Activated B cell treated with CpG ODN at 0.5 μM for 24 hours (primary cell): ENCODE data around the gene ENO3. TPM values are rescaled to one million over a fixed set of nuclear protein-coding genes. Genes with fewer than 3 reads are reported as not detected.

ENCODE experiments used
- ATAC-seq: fragments of 200-7000 bp; cut with Tn5 transposase; one replicate; pipeline ENCODE4 v1.10.0; 2021; ENCODE audit warnings: low read depth, mild to moderate bottlenecking, moderate library complexity
- CTCF ChIA-PET: fragments of 350-600 bp; sonication (Branson Sonifier 250); formaldehyde crosslinking; loops from one replicate; lab custom pipeline; 2021; ENCODE audit warnings: antibody characterized with exemption; lab: Charles Lee
- POLR2A ChIA-PET: fragments of 350-600 bp; sonication (Branson Sonifier 250); formaldehyde crosslinking; loops from one replicate; lab custom pipeline; 2021; ENCODE audit warnings: antibody characterized with exemption; lab: Charles Lee
- DNase-seq: peaks from one replicate; pipeline ENCODE4 v3.0.0; 2022
- H3K27ac Mint-ChIP-seq: one replicate; pipeline ENCODE4 v1.8.0; 2020; ENCODE audit warnings: mixed read lengths
- H3K27me3 Mint-ChIP-seq: one replicate; pipeline ENCODE4 v1.8.0; 2021; ENCODE audit warnings: mixed read lengths
- H3K36me3 Mint-ChIP-seq: one replicate; pipeline ENCODE4 v1.8.0; 2021; ENCODE audit warnings: low read depth, mixed read lengths
- H3K4me1 Mint-ChIP-seq: one replicate; pipeline ENCODE4 v1.8.0; 2021; ENCODE audit warnings: mixed read lengths
- H3K4me3 Mint-ChIP-seq: one replicate; pipeline ENCODE4 v1.8.0; 2020; ENCODE audit warnings: mild to moderate bottlenecking, mixed read lengths
- H3K9me3 Mint-ChIP-seq: one replicate; pipeline ENCODE4 v1.8.0; 2020; ENCODE audit warnings: mixed read lengths
- intact Hi-C: fragments of 100-400 bp; cut with micrococcal nuclease; formaldehyde crosslinking; loops from one replicate; pipeline ENCODE4 v1.15.1; 2024
- total RNA-seq: library from RNA; stranded (reverse); gene quantifications from 2 replicates; pipeline ENCODE4 v1.2.3, GENCODE V29; 2022
- TF ChIP-seq, protein P1 (sequence below): fragments of 200-600 bp; IDR thresholded peaks from one replicate; pipeline ENCODE4 v1.8.0; 2022; ENCODE audit warnings: antibody characterized with exemption, mild to moderate bottlenecking

ENO3 gene
- total RNA-seq, 1 donor from 2014 or later, result 29.5 TPM

DNA sequence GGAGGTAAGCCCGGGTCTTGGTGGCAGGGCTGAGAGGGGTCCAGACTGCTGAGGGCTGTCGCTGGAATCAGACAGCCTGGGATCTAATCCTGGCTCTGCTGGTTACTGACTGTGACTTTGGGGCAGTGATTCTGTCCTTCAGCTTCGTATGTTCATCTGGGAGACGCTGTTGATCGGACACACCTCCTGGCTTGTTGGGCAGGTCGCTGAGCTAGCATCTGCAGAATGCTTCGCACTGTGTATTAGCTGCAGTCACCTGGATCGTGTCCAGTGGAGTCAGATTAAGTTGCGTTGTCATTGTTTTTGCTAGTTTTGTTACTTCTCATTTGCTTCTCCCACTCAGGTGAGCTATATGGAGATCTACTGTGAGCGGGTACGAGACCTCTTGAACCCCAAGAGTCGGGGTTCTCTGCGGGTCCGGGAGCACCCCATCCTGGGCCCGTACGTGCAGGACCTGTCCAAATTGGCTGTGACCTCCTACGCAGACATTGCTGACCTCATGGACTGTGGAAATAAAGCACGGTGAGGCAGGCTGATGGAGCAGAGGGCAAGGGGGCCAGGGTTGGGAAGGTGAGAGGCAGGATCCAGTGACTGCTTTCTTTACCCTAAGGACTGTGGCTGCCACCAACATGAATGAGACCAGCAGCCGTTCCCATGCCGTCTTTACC, 51.3 kb downstream of the ENO3 start:
- POLR2A ChIA-PET, result interaction anchor here (0.6 to 1.1 kb wide), 2 partner anchors 38 to 55 kb away, joined by 3 read pairs; no protein-coding TSS in a partner anchor
- no peak for DNase-seq
- TF ChIP-seq, protein P1, sequence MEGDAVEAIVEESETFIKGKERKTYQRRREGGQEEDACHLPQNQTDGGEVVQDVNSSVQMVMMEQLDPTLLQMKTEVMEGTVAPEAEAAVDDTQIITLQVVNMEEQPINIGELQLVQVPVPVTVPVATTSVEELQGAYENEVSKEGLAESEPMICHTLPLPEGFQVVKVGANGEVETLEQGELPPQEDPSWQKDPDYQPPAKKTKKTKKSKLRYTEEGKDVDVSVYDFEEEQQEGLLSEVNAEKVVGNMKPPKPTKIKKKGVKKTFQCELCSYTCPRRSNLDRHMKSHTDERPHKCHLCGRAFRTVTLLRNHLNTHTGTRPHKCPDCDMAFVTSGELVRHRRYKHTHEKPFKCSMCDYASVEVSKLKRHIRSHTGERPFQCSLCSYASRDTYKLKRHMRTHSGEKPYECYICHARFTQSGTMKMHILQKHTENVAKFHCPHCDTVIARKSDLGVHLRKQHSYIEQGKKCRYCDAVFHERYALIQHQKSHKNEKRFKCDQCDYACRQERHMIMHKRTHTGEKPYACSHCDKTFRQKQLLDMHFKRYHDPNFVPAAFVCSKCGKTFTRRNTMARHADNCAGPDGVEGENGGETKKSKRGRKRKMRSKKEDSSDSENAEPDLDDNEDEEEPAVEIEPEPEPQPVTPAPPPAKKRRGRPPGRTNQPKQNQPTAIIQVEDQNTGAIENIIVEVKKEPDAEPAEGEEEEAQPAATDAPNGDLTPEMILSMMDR, result no peak
- H3K36me3 Mint-ChIP-seq, result peaks cover 66% of the 10 kb centered on the region
- CTCF ChIA-PET, result no interaction called here
- no peak overlapping the region for H3K27ac Mint-ChIP-seq
- ATAC-seq, result no peak
- no peaks in the 10 kb centered on the region for H3K27me3 Mint-ChIP-seq
- peaks cover 17% of the 10 kb centered on the region for H3K4me1 Mint-ChIP-seq
- no peaks in the 10 kb centered on the region for H3K9me3 Mint-ChIP-seq
- intact Hi-C loops, result no loop called here
- no peak overlapping the region for H3K4me3 Mint-ChIP-seq

DNA sequence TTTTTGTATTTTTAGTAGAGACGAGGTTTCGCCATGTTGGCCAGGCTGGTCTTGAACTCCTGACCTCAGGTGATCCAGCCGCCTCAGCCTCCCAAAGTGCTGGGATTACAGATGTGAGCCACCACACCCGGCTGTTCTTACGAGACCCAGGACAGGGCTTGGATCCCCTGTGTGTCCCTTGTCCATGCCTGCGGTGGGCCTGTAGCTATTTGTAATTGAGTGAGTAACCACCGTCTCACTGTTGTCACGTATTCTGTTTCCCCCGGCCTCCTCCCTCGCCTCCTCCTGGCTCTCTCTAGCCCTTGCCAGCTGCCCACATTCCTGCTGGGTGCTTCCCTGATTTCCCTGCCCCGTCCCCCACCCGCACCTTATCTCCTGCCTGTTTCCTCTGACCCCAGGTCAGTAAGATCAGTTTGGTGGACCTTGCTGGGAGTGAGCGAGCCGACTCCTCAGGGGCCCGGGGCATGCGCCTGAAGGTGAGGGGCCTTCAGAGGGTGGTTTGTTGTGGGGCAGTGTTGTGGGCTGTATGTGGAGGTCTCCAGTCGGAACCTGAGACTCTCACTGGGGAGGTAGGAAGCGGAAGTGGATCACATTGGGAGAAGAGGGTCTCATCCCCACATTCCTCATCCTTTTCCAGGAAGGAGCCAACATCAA, 52.4 kb downstream of the ENO3 start:
- TF ChIP-seq, protein P1, result no peak
- intact Hi-C loops, result no loop called here
- DNase-seq (no peak), ATAC-seq (no peak)
- ChIA-PET CTCF (no interaction called here), POLR2A (no interaction called here)
- Mint-ChIP-seq H3K4me1 (peaks cover 16% of the 10 kb centered on the region), H3K36me3 (peaks cover 77% of the 10 kb centered on the region), H3K27me3 (no peaks in the 10 kb centered on the region), H3K4me3 (no peak overlapping the region), H3K27ac (no peak overlapping the region), H3K9me3 (no peaks in the 10 kb centered on the region)

Other genes with a start within 250 kb of the ENO3 start
- gene PELP1, start 247.0 kb upstream of the ENO3 start, total RNA-seq, result 71.7 and 79.4 TPM in 2 replicates
- gene ARRB2, start 240.5 kb upstream of the ENO3 start, total RNA-seq, result 45.1 and 52.0 TPM in 2 replicates
- gene MED11, start 219.7 kb upstream of the ENO3 start, total RNA-seq, result 22.9 and 23.6 TPM in 2 replicates
- 0.15 and 0.31 TPM in 2 replicates for gene ZMYND15, start 211.3 kb upstream of the ENO3 start, total RNA-seq
- gene CXCL16, start 211.2 kb upstream of the ENO3 start, total RNA-seq, result 3.0 and 3.5 TPM in 2 replicates
- not detected in 2 replicates for gene TM4SF5, start 179.2 kb upstream of the ENO3 start, total RNA-seq
- gene VMO1, start 164.8 kb upstream of the ENO3 start, total RNA-seq, result not detected in 2 replicates
- gene GLTPD2, start 162.2 kb upstream of the ENO3 start, total RNA-seq, result not detected in 2 replicates
- 110 and 123 TPM in 2 replicates for gene PSMB6, start 155.0 kb upstream of the ENO3 start, total RNA-seq
- gene PLD2, start 144.0 kb upstream of the ENO3 start, total RNA-seq, result 49.9 and 54.3 TPM in 2 replicates
- gene MINK1, start 117.8 kb upstream of the ENO3 start, total RNA-seq, result 61.3 and 65.3 TPM in 2 replicates
- 1.6 and 1.8 TPM in 2 replicates for gene C17orf107, start 51.6 kb upstream of the ENO3 start, total RNA-seq
- 0.38 and 0.66 TPM in 2 replicates for gene CHRNE, start 48.0 kb upstream of the ENO3 start, total RNA-seq
- not detected in 2 replicates for gene GP1BA, start 18.8 kb upstream of the ENO3 start, total RNA-seq
- 35.3 and 35.8 TPM in 2 replicates for gene SLC25A11, start 11.1 kb upstream of the ENO3 start, total RNA-seq
- gene RNF167, start 10.9 kb upstream of the ENO3 start, total RNA-seq, result 93.3 and 108 TPM in 2 replicates
- 1,071 and 1,072 TPM in 2 replicates for gene PFN1, start 2.6 kb upstream of the ENO3 start, total RNA-seq
- gene SPAG7, start 16.7 kb downstream of the ENO3 start, total RNA-seq, result 63.8 and 64.2 TPM in 2 replicates
- gene CAMTA2, start 36.6 kb downstream of the ENO3 start, total RNA-seq, result 45.9 and 57.9 TPM in 2 replicates
- gene INCA1, start 46.4 kb downstream of the ENO3 start, total RNA-seq, result 0.17 and 0.44 TPM in 2 replicates
- gene KIF1C, start 46.8 kb downstream of the ENO3 start, total RNA-seq, result 62.6 and 63.8 TPM in 2 replicates
- gene SLC52A1, start 84.3 kb downstream of the ENO3 start, total RNA-seq, result 0.09 TPM in 1 of 2 replicates, not detected in the other
- 10.1 and 11.5 TPM in 2 replicates for gene ZFP3, start 127.3 kb downstream of the ENO3 start, total RNA-seq
- gene ZNF232, start 160.8 kb downstream of the ENO3 start, total RNA-seq, result 12.6 and 14.8 TPM in 2 replicates
- 0.33 and 0.37 TPM in 2 replicates for gene USP6, start 164.9 kb downstream of the ENO3 start, total RNA-seq
- 20.4 and 26.8 TPM in 2 replicates for gene ZNF594, start 240.7 kb downstream of the ENO3 start, total RNA-seq